Measurements from ENCODE around the gene TXNRD2. TPM values are rescaled to one million over a fixed set of nuclear protein-coding genes. Genes with fewer than 3 reads are reported as not detected.

The TXNRD2 gene
- total RNA-seq, 1 experiment from 2014 or later = 39.9 TPM

- POLR2A ChIA-PET = interaction anchor here (1.0 kb wide), 1 partner anchor 49 kb away, joined by 3 read pairs; no protein-coding TSS in a partner anchor
- H3K4me1 Mint-ChIP-seq (ENCODE audit: insufficient read depth, unreplicated experiment) = peaks cover 7% of the 10 kb centered on the region
- intact Hi-C loops (cut with micrococcal nuclease) = loop anchor here (10.0 kb wide), 1 partner anchor 142 kb away; the partner anchor contains the start of genes RANBP1 and TRMT2A
- no peaks in the 10 kb centered on the region for H3K9me3 Mint-ChIP-seq (ENCODE audit: unreplicated experiment)
- no TSS peak for BruUV-seq (replicated peaks)
- H3K27me3 Mint-ChIP-seq (ENCODE audit: insufficient read depth, unreplicated experiment) = no peaks in the 10 kb centered on the region
- peaks cover 5% of the 10 kb centered on the region for H3K36me3 Mint-ChIP-seq (ENCODE audit: insufficient read depth, unreplicated experiment)
- DNase-seq (ENCODE audit: unreplicated experiment) = no peak
- CTCF ChIA-PET = interaction anchor here (0.6 to 2.0 kb wide), 7 partner anchors 10 to 156 kb away, joined by 3 to 5 read pairs (median 3); no protein-coding TSS in a partner anchor
- H3K4me3 Mint-ChIP-seq (ENCODE audit: unreplicated experiment) = no peak overlapping the region
- no peak for TF ChIP-seq CTCF (IDR thresholded peaks at IDR 0.05; ENCODE audit: unreplicated experiment)
- H3K27ac Mint-ChIP-seq (ENCODE audit: low read depth, unreplicated experiment) = no peak overlapping the region
These were observed 31.3 kb upstream of the TXNRD2 start for GRCh38 chr22:19972652-19973550.

GRCh38 chr22:19972251-19972650, 30.6 kb upstream of the TXNRD2 start:
- CTCF ChIA-PET = interaction anchor here (0.7 to 2.0 kb wide), 7 partner anchors 9 to 156 kb away, joined by 3 to 5 read pairs (median 3); no protein-coding TSS in a partner anchor
- H3K36me3 Mint-ChIP-seq (ENCODE audit: insufficient read depth, unreplicated experiment) = peaks cover 5% of the 10 kb centered on the region
- H3K4me1 Mint-ChIP-seq (ENCODE audit: insufficient read depth, unreplicated experiment) = peaks cover 7% of the 10 kb centered on the region
- H3K27ac Mint-ChIP-seq (ENCODE audit: low read depth, unreplicated experiment) = no peak overlapping the region
- H3K4me3 Mint-ChIP-seq (ENCODE audit: unreplicated experiment) = no peak overlapping the region
- POLR2A ChIA-PET = interaction anchor here (1.0 kb wide), 2 partner anchors 40 to 50 kb away, joined by 3 read pairs; no protein-coding TSS in a partner anchor
- no peaks in the 10 kb centered on the region for H3K9me3 Mint-ChIP-seq (ENCODE audit: unreplicated experiment)
- no peak for TF ChIP-seq CTCF (IDR thresholded peaks at IDR 0.05; ENCODE audit: unreplicated experiment)
- intact Hi-C loops (cut with micrococcal nuclease) = loop anchor here (10.0 kb wide), 1 partner anchor 143 kb away; the partner anchor contains the start of genes RANBP1 and TRMT2A
- DNase-seq (ENCODE audit: unreplicated experiment) = no peak
- no TSS peak for BruUV-seq (replicated peaks)
- H3K27me3 Mint-ChIP-seq (ENCODE audit: insufficient read depth, unreplicated experiment) = no peaks in the 10 kb centered on the region

- intact Hi-C loops (cut with micrococcal nuclease) = loop anchor here (10.0 kb wide), 1 partner anchor 143 kb away; the partner anchor contains the start of genes RANBP1 and TRMT2A
These were observed 29.9 kb upstream of the TXNRD2 start for GRCh38 chr22:19971276-19972124.

More at GRCh38 chr22:19971276-19972124, 29.9 kb upstream of the TXNRD2 start:
- Mint-ChIP-seq H3K4me1 (ENCODE audit: insufficient read depth, unreplicated experiment) (peaks cover 7% of the 10 kb centered on the region), H3K9me3 (ENCODE audit: unreplicated experiment) (no peaks in the 10 kb centered on the region), H3K4me3 (ENCODE audit: unreplicated experiment) (no peak overlapping the region), H3K27me3 (ENCODE audit: insufficient read depth, unreplicated experiment) (no peaks in the 10 kb centered on the region), H3K36me3 (ENCODE audit: insufficient read depth, unreplicated experiment) (peaks cover 5% of the 10 kb centered on the region), H3K27ac (ENCODE audit: low read depth, unreplicated experiment) (no peak overlapping the region)
- no peak for DNase-seq (ENCODE audit: unreplicated experiment)
- POLR2A ChIA-PET = interaction anchor here (1.0 kb wide), 1 partner anchor 41 kb away, joined by 3 read pairs; no protein-coding TSS in a partner anchor
- TF ChIP-seq CTCF (IDR thresholded peaks at IDR 0.05; ENCODE audit: unreplicated experiment) = no peak
- CTCF ChIA-PET = interaction anchor here (0.6 to 2.0 kb wide), 11 partner anchors 9 to 293 kb away, joined by 3 to 5 read pairs (median 3); no protein-coding TSS in a partner anchor
- BruUV-seq (replicated peaks) = no TSS peak
